CD4-positive, alpha-beta T cell treated with Interferon gamma for 1 hour (primary cell): ENCODE results near the gene PEMT.

Source experiments
- DNase-seq: peaks from one replicate; pipeline ENCODE4 v3.0.0-alpha.2; 2020

PEMT gene

GRCh38 chr17:17528696-17529652 is 62.5 kb downstream of the PEMT start:
- DNase-seq, result no peak

- DNase-seq, result no peak
Observed at GRCh38 chr17:17527956-17528500, 63.5 kb downstream of the PEMT start.

DNA sequence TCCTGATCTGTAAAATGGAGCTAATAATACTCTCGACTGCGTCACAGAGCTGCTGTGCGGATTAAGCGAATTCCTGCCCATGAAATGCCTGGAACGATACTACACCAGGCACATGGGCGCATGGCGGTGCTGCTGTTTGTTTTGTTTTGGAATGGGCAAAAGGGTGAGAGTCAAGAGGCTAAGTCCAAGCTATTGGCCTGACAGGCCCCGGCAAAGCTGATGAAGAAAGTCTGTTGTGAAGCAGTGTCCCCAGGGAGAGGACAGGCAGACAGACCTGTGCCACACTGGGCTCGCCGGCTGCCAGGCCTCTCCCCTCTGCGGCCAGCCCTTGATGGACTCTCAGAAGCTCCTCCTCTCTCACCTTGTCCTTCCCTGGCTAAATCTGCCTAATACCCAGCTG is 64.0 kb downstream of the PEMT start:
- no peak for DNase-seq

GRCh38 chr17:17526369-17526768 is 65.1 kb downstream of the PEMT start:
- DNase-seq, result no peak

GRCh38 chr17:17525956-17526355 is 65.6 kb downstream of the PEMT start:
- DNase-seq, result no peak

- no peak for DNase-seq
Observed at GRCh38 chr17:17525311-17525710, 66.2 kb downstream of the PEMT start.

DNA sequence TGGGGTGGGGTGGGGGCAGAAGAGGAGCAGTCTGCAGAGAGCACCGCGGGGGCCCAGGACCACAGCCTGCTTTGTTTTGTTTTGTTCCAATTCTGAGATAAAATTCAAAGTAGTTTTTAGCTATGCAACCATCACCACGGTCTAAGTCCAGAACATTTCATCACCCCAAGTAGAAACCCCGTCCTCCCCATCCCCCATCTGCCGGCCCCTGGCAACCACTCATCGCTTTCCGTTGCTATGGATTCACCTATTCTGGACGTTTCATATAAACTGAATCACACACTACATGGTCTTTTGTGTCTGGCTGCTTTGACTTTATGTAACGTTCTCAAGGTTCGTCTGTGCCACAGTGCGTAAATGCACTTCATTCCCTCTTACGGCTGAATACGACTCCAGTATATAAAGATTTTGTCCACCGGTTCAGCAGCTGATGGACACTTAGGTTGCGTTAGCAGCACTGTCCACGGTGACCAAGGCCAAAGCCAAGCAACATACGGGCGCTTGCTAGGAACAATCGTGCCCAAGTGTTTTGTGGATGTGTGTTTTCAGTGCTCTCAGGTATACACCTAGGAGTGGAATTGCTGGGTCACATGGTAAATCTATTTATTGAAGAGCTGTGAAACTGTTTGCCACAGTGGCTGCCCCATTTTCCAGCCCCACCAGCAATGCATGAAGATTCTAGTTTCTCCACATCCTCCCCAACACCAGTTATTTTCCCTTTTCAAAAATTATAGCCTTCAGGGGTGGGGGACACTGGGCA is 67.6 kb downstream of the PEMT start:
- DNase-seq, result no peak

DNA sequence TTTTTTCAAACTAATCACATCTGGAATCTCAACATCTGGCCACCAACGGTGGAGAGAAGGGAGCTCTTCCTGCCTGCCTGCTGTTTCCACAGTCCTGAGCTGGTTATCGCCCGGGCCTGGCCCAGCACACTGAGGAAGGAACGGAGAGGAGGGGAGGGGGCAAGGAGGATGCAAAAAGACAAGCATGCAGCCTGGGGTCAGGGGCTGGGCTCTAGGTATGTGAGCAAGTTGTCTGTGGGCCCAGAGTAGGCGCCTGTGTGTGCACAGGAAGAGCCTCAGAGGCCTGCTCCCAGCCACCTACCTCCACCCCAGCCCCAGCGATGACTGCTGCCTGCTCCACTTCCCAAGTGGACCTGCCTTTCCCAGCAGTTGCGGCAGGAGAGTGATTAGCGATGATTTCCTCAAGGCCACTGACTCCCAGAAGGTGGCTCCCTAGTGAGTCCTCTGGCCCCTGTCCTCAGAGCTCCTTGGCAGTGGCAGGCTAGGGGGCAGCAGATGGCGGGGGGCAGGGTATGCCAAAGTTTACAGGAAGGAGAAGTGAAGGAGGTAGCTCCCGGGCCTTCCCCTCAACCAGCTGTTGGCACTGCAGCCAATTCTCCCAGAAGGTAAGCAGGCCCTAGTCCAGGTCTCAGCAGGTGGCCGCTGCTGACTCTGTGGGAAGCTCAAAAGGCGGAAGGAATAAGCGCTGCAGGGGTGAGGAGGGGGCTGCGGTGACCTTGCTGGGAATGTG is 68.3 kb downstream of the PEMT start:
- no peak for DNase-seq

GRCh38 chr17:17520599-17521232 is 70.8 kb downstream of the PEMT start:
- no peak for DNase-seq

GRCh38 chr17:17519886-17520285 is 71.6 kb downstream of the PEMT start:
- DNase-seq, result no peak

GRCh38 chr17:17518951-17519350 is 72.6 kb downstream of the PEMT start:
- no peak for DNase-seq

DNA sequence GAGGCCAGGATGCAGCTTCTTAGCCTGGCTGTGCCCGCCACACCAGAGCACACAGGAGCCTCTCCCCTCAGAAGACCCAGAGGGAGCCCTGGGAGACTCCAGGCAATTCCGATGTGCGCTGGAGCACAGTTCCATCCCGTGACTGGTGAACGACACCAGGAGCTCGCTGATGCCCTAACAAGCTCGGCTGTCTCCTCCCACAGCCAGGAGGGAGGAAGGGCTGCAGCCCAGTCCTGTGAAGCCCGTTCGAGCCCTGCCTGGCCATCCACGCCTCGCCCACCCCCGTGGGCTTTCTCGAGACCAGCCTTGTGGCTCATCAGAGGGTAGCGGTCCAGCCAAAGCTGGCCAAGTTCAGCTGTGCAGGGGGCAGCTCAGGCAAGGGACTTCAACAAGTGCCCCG is 73.5 kb downstream of the PEMT start:
- DNase-seq, result no peak

GRCh38 chr17:17516941-17517720 is 74.4 kb downstream of the PEMT start:
- no peak for DNase-seq

DNA sequence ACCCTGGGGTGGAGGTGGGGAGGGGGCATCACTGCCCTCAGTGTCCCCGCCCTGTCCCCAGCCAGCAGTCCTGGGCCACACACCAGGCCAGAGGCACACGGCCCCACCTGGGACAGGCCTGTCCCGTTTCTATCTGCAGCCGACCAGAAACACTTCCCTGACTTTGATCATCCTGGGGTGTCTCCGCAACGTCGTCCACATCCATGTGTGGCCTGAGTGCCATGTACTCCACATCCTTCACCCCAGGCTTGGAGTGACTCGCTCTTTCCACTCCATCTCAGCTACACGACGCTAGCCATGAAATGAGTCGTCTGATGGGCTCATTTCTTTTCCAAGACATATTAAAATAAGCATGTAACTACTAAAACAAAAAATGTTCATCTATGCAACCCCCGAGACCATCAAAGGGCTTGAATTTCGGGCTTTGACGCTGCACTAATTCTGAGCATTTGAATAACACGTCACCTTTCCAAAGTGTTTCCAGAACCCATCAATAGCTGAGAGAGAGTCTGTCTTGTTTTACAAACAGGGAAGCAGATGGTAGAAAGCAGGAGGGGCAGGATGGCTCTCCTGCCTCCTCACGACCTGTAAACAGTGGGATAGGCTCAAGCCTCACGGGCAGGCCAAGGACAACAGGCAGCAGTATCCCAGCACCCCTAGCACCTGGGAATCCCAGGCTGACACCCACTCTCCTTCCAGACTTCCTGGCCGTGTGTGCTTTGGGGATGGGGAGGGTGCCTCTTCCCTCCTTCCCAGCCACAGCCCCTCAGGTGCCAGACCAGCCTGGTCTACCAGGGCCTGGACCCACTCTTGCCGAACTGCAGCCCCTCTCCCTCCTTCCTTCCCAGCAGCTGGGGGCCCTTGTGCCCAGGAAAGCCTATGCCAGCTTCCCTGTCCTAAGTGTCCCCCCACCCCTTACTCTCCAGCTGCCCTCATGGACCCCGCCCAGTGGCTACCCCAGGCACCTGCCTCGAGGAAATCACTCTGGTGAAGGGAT is 75.3 kb downstream of the PEMT start:
- no peak for DNase-seq

GRCh38 chr17:17514993-17515933 is 76.2 kb downstream of the PEMT start:
- DNase-seq, result no peak

DNA sequence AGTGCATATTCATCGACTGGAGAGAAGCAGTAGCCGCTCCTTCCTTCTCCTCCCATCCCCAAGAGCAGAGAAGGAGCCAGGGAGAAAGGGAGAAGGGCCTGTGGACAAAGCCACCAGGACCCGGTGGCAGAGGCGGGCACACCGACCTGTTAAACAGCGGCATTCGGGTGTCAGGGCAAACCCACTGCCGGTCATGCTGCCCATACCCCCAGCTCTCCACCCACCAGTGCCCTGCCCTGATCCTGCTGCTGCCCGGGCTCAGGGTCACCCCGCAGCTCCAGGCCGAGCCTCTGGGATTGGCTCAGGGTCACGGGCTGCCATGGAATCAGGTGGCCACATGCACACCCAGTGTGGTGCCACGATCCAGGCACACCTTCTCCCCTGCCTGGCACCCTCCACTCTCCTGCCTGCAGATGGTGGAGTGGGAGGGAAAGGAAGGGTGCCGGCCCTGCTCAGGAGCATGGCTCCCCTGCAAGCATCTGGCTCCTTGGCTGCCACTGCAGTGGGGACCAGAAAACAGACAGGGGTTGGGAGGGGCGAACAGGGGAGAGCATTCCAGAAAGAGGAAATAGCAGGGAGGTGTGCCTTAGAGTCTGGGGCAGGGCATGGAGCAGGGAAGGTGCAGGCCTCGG is 77.0 kb downstream of the PEMT start:
- DNase-seq, result no peak

DNA sequence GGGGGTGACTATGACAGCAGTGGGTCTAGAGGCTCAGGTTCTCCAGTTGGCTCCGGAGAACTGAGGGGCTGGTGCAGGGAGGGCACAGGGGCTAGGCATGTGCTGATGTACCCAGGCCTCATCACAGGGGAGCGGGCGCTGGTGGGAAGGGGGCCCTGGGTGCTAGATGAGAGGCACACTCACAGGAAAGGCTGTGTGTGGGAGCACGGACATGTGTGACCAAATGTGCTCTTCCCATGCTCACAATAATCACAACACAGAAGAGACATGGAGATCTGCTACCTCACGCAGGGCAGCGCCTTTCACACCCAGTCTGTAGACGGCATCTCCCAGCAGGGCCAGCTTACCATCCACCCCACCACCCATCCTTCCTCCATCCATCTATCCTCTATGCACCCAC is 77.9 kb downstream of the PEMT start:
- DNase-seq, result no peak

GRCh38 chr17:17512866-17513265 is 78.6 kb downstream of the PEMT start:
- no peak for DNase-seq
